Activated CD8-positive, alpha-beta T cell treated with anti-CD3 and anti-CD28 coated beads, Interleukin-2, amount 10 ng/mL, durations not matched to agents 7 days and 5 days (primary cell): ENCODE data around the gene FAM210B. TPM values are rescaled to one million over a fixed set of nuclear protein-coding genes. Genes with fewer than 3 reads are reported as not detected.
"Not testable (repeated sequence)": the region's sequence is repeated elsewhere in the genome, so short reads cannot be mapped to it uniquely, and the experiment has no call there.

Experiments used
- ATAC-seq: fragments of 150-1000 bp; cut with Tn5 transposase; one replicate; pipeline ENCODE4 v1.10.0; 2021; ENCODE audit warnings: moderate library complexity
- CTCF ChIA-PET: fragments of 350-600 bp; sonication (Branson Sonifier 250); formaldehyde crosslinking; loops from one replicate; lab custom pipeline; 2021; ENCODE audit warnings: antibody characterized with exemption; lab: Charles Lee
- POLR2A ChIA-PET: fragments of 350-600 bp; sonication (Branson Sonifier 250); formaldehyde crosslinking; loops from one replicate; lab custom pipeline; 2021; ENCODE audit warnings: antibody characterized with exemption; lab: Charles Lee
- DNase-seq: peaks from one replicate; pipeline ENCODE4 v3.0.0-alpha.2; 2020
- H3K27ac Mint-ChIP-seq: one replicate; pipeline ENCODE4 v1.8.0; 2021; ENCODE audit warnings: mild to moderate bottlenecking, mixed read lengths
- H3K27me3 Mint-ChIP-seq: one replicate; pipeline ENCODE4 v1.8.0; 2021; ENCODE audit warnings: low read depth, mixed read lengths
- H3K36me3 Mint-ChIP-seq: one replicate; pipeline ENCODE4 v1.8.0; 2021; ENCODE audit warnings: low read depth, mixed read lengths
- H3K4me1 Mint-ChIP-seq: one replicate; pipeline ENCODE4 v1.8.0; 2021; ENCODE audit warnings: low read depth, mixed read lengths
- H3K4me3 Mint-ChIP-seq: one replicate; pipeline ENCODE4 v1.8.0; 2021; ENCODE audit warnings: mild to moderate bottlenecking, mixed read lengths
- H3K9me3 Mint-ChIP-seq: one replicate; pipeline ENCODE4 v1.8.0; 2022; ENCODE audit warnings: mixed read lengths; ENCODE audit not compliant: insufficient read depth
- total RNA-seq, 2 experiments: library from RNA; stranded (reverse); gene quantifications; one replicate each; pipeline ENCODE4 v1.2.3, GENCODE V29; 2021

Gene FAM210B
- total RNA-seq, 2 experiments from 2014 or later: 5.2 to 5.4 TPM

DNA sequence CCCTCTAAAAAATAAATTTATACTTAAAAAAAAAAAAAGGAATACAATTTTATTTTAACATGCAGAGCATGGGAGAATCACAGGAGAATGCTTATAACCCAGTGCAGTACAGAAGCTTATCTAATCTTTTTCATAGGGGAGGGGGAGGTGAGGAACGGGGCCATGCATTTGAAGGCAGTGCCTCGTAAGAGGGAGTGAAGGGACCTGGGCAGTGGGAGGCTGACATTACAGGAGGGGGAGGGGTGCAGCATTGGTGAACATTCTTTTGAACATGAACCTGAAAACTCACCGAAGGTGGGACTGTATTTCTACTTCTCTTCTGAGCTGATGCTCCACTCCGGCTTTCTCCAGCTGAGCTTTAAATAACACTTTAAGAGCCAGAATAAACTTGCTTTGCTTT lies 23.9 kb downstream of the FAM210B start:
- ATAC-seq: no peak
- Mint-ChIP-seq H3K9me3 (no peaks in the 10 kb centered on the region), H3K4me3 (no peak overlapping the region), H3K27ac (no peak overlapping the region), H3K36me3 (peaks cover 74% of the 10 kb centered on the region), H3K4me1 (peaks cover 55% of the 10 kb centered on the region), H3K27me3 (no peaks in the 10 kb centered on the region)
- no peak for DNase-seq
- CTCF ChIA-PET: interaction anchor here (2.3 kb wide), 1 partner anchor 9 kb away, joined by 9 read pairs; the partner anchor contains the start of genes AURKA and CSTF1
- POLR2A ChIA-PET: interaction anchor here (1.0 kb wide), 1 partner anchor 9 kb away, joined by 3 read pairs; no protein-coding TSS in a partner anchor

DNA sequence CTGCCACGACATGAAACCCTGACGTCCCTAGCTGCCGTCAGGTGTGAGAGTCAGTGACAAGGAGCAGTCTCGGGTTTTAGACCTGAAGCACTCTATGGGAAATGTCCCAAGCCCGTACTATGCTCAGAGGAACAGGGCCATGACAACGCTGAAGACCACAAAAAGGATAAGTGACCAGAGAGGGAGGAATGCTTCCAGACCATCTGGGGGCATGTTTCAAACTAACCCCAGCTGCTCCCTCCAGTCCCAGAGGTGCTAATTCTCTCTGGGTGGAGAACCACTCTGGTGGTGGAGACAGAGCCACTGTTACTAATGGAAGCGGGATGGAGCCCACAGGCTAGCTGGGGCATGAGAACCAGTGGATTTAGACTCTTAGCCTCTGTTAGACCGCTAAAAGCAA lies 24.6 kb downstream of the FAM210B start:
- ChIA-PET POLR2A (no interaction called here), CTCF (interaction anchor here (1.2 kb wide), 1 partner anchor 135 kb away, joined by 3 read pairs; the partner anchor contains the start of gene MC3R)
- Mint-ChIP-seq H3K4me1 (peaks cover 58% of the 10 kb centered on the region), H3K27ac (peak overlapping the region; percentile 28), H3K36me3 (peaks cover 74% of the 10 kb centered on the region), H3K9me3 (no peaks in the 10 kb centered on the region), H3K27me3 (no peaks in the 10 kb centered on the region), H3K4me3 (no peak overlapping the region)
- DNase-seq (no peak), ATAC-seq (no peak)

DNA sequence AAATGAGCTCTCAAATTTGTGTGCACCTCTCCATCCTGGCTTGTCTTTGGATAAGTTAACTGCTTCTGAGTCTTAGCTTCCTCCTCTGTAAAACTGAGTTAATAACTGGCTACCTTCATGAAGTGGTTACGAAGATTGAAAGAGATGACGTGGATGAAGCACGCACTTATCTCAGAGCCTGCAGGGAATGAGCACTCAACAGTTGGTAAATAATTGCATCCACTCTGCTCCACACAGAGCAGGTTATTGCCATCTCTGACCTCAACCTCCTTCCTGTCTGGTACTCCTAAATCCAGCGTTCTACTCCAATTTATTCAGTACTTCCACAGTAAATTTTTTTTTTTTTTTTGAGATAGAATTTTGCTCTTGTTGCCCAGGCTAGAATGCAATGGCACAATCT lies 26.4 kb downstream of the FAM210B start:
- Mint-ChIP-seq H3K27me3 (no peaks in the 10 kb centered on the region), H3K27ac (no peak overlapping the region), H3K9me3 (no peaks in the 10 kb centered on the region), H3K4me3 (no peak overlapping the region), H3K36me3 (peaks cover 78% of the 10 kb centered on the region), H3K4me1 (peaks cover 67% of the 10 kb centered on the region)
- ATAC-seq (no peak), DNase-seq (no peak)
- CTCF ChIA-PET: no interaction called here
- POLR2A ChIA-PET: interaction anchor here (0.8 kb wide), 1 partner anchor 10 kb away, joined by 3 read pairs; no protein-coding TSS in a partner anchor

DNA sequence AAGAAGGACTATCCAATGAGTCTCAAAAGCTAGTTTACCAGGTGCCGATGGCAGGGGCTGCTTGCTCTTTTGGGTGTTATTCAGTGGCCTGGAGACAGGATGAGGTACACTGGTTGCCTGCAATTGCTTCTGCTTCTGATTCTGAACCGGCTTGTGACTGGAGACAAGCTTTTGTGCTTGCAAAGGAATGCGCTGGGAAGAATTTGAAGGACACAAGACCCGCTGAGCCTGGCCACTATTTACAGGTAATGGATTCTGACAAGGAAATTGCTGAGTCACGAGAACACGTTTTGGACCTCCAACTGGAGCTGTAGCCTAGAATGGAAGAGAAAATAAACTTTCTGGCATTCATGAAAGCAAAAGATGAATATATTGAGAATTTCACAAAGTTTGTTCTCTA lies 27.4 kb downstream of the FAM210B start:
- peaks cover 70% of the 10 kb centered on the region for H3K4me1 Mint-ChIP-seq
- H3K4me3 Mint-ChIP-seq: no peak overlapping the region
- H3K36me3 Mint-ChIP-seq: peaks cover 78% of the 10 kb centered on the region
- DNase-seq (no peak), ATAC-seq (no peak)
- ChIA-PET CTCF (interaction anchor here (0.6 to 1.9 kb wide), 2 partner anchors 10 to 12 kb away, joined by 3 to 5 read pairs; no protein-coding TSS in a partner anchor), POLR2A (no interaction called here)
- no peaks in the 10 kb centered on the region for H3K9me3 Mint-ChIP-seq
- H3K27ac Mint-ChIP-seq: no peak overlapping the region
- H3K27me3 Mint-ChIP-seq: no peaks in the 10 kb centered on the region

DNA sequence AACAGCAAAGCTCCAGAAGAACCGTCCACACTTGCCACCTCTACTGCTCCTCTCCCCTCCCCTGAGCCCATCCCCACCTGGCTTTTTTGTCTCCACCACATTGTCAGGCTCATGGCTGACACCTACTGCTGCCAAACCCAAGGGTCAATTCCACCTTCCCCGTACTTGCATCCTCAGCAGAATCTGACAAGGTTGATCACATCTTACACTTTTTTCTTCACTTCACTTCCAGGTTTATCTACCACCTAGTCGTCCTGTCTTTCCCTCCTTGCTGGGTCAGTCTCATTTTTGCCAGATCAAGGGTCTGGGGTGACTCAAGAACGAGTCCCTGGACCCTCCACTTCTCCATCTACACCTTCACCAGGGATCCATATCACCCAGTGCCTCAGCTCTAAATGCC lies 30.1 kb downstream of the FAM210B start:
- DNase-seq (no peak), ATAC-seq (no peak)
- Mint-ChIP-seq H3K27me3 (no peaks in the 10 kb centered on the region), H3K9me3 (no peaks in the 10 kb centered on the region), H3K36me3 (peaks cover 70% of the 10 kb centered on the region), H3K27ac (peak overlapping the region; percentile 57), H3K4me3 (no peak overlapping the region), H3K4me1 (peaks cover 56% of the 10 kb centered on the region)
- POLR2A ChIA-PET: no interaction called here
- CTCF ChIA-PET: no interaction called here

DNA sequence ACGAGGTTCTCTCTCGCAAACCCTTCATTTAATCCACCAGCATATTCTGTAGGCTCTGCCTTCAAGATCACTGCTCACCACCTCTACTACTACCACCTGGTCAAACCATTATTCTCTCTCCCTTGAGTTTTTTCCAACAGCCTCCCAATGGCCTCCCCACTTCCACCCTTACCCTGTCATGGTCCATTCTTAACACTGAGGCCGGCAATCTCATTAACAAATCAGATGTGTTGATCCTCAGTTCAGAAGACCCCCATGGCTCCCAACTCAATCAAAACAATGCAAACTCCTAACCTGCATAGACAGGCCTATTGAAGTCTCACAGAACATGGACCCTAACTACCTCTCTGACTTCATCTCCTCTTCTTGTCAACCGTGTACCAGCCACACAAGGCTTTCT lies 31.0 kb downstream of the FAM210B start:
- no peaks in the 10 kb centered on the region for H3K27me3 Mint-ChIP-seq
- no peaks in the 10 kb centered on the region for H3K9me3 Mint-ChIP-seq

DNA sequence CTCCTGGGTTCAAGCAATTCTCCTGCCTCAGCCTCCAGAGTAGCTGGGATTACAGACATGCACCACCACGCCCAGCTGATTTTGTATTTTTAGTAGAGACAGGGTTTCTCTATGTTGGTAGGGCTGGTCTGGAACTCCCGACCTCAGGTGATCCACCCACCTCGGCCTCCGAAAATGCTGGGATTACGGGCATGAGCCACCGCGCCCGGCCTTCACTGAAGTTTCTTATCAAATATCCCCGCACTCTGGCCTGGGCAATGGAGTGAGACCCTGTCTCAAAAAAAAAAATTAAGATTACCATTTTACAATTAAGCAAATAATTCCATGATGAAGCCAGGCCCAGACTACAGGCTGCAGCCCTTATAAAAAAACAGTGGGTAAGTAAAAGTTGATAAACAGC lies 31.6 kb downstream of the FAM210B start:
- H3K27ac Mint-ChIP-seq, H3K27me3 Mint-ChIP-seq, H3K4me3 Mint-ChIP-seq, H3K9me3 Mint-ChIP-seq, ATAC-seq, DNase-seq, POLR2A ChIA-PET: not testable (repeated sequence)
- CTCF ChIA-PET: interaction anchor here (2.3 kb wide), 1 partner anchor 9 kb away, joined by 9 read pairs; no protein-coding TSS in a partner anchor
- H3K36me3 Mint-ChIP-seq: peaks cover 70% of the 10 kb centered on the region
- peaks cover 60% of the 10 kb centered on the region for H3K4me1 Mint-ChIP-seq

More for the DNA sequence above, 31.0 kb downstream of the FAM210B start:
- DNase-seq (no peak), ATAC-seq (no peak)
- Mint-ChIP-seq H3K36me3 (peaks cover 70% of the 10 kb centered on the region), H3K4me1 (peaks cover 59% of the 10 kb centered on the region), H3K27ac (peak overlapping the region; percentile 57), H3K4me3 (peak overlapping the region; percentile 28)
- ChIA-PET POLR2A (no interaction called here), CTCF (no interaction called here)

DNA sequence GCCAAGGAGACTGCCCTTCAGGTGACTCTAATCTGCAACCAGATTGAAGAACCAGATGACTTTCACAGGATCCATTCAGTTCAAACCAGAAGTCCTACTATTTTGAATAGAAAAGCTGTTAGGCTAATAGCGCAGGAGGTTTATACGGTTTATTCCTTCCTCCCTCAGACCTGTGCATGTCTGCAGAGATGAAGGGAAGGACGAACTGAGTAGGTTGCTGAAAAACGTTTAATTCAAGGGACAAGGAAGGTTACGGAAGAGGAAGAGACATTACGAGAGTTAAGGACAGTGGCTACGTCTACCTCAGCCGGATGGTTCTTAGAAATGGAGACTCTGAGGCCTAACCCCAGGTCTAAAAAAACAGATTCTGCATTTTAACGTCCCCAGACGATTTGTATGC lies 32.3 kb downstream of the FAM210B start:
- Mint-ChIP-seq H3K4me1 (peaks cover 61% of the 10 kb centered on the region), H3K4me3 (no peak overlapping the region), H3K27me3 (no peaks in the 10 kb centered on the region), H3K36me3 (peaks cover 71% of the 10 kb centered on the region), H3K27ac (no peak overlapping the region), H3K9me3 (no peaks in the 10 kb centered on the region)
- DNase-seq (no peak), ATAC-seq (no peak)
- CTCF ChIA-PET: interaction anchor here (2.3 to 2.4 kb wide), 2 partner anchors 9 to 21 kb away, joined by 9 to 12 read pairs; partner anchors contain the start of gene CASS4
- POLR2A ChIA-PET: interaction anchor here (0.9 to 3.2 kb wide), 8 partner anchors 8 to 100 kb away, joined by 3 to 36 read pairs (median 12); partner anchors contain the start of genes CASS4 and RTF2

DNA sequence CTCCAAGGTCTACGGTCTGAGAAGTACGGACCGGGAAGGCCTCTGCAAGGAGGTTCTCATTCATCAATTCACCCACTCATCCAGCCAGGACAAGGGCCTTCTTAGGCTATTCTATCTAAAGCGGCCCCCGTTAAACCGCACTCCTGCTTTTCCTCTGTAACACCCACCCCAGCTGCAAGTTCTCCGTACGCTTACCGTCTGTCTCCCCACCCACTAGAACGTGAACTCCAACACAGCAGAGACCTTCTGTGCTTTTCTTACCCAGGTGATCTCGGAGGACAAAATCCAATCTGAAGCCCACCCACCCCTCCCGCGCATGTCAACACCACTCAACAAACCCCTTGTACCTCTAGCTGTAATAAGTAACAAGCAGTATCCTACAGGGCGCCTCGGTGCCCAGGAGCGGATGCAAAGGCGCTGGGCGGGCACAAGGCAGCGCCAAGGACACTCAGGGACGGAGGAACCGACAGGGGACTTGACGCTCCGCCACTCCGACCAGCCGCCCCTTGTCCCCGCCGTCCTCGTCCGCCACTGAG lies 32.9 kb downstream of the FAM210B start:
- POLR2A ChIA-PET: interaction anchor here (0.6 to 3.2 kb wide), 24 partner anchors 9 to 1014 kb away, joined by 3 to 36 read pairs (median 4); partner anchors contain the start of genes CASS4 and RTF2
- peaks cover 55% of the 10 kb centered on the region for H3K4me1 Mint-ChIP-seq
- peaks cover 69% of the 10 kb centered on the region for H3K36me3 Mint-ChIP-seq
- ATAC-seq (peak; percentile 67), DNase-seq (peak; percentile 28)
- no peak overlapping the region for H3K27ac Mint-ChIP-seq
- H3K4me3 Mint-ChIP-seq: no peak overlapping the region
- no peaks in the 10 kb centered on the region for H3K27me3 Mint-ChIP-seq
- CTCF ChIA-PET: interaction anchor here (1.0 to 2.4 kb wide), 7 partner anchors 10 to 143 kb away, joined by 3 to 12 read pairs (median 3); partner anchors contain the start of genes CASS4, MC3R and RTF2
- no peaks in the 10 kb centered on the region for H3K9me3 Mint-ChIP-seq

DNA sequence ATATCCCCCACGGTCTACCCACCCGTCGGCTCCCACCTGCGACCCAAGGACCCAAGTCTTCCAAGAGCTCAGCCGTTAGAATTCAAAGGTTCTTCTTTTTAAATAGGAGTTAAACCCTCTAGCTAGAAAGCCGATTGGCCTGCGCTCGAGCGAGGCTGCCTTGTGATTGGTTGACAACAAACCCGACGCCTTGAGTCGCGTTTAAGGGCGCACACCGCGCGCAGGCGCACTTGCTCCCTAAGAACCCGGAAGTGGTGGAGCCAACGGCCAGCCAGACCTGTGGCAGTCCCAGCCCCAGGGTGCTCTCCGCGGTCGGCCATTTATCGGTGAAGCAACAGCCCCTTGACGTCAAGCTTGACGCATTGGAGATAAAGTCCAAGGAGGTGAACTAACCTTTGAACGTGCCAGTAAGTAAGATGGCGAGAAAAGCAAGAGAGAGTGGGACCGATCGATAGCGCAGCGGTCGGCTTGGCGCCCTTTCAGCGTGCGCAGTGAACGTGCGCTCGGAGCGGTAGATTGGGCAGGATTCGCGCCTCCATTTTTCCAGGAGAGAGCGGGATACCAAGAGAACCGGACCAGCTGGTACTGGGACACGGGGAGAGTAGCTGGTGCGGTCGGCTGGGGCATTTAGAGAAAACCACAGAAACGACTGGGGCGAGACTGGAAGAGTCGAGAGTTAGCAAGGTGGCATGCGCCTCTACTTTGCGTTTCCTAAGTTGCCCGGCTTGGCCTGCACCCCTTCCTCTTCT lies 33.5 kb downstream of the FAM210B start, which contains the start of the genes AURKA and CSTF1:
Gene AURKA (minus strand): TSS at position 84 of the 749 bp plus-strand sequence. CDS start 4,018 bp downstream, outside the sequence.
Gene CSTF1 (plus strand): TSS at position 514 of the 749 bp plus-strand sequence. CDS start 2,908 bp downstream, outside the sequence.
- H3K9me3 Mint-ChIP-seq: no peaks in the 10 kb centered on the region
- H3K4me3 Mint-ChIP-seq: no peak within 1 kb of the TSS
- H3K36me3 Mint-ChIP-seq: peaks cover 72% of the 10 kb centered on the region
- ATAC-seq (peak; percentile 95), DNase-seq (peak; percentile 99)
- H3K27me3 Mint-ChIP-seq: no peaks in the 10 kb centered on the region
- no peak within 1 kb of the TSS for H3K27ac Mint-ChIP-seq
- POLR2A ChIA-PET: interaction anchor here (0.6 to 3.2 kb wide), 24 partner anchors 10 to 1013 kb away, joined by 3 to 36 read pairs (median 4); partner anchors contain the start of genes CASS4 and RTF2
- peaks cover 58% of the 10 kb centered on the region for H3K4me1 Mint-ChIP-seq
- CTCF ChIA-PET: interaction anchor here (1.0 to 2.4 kb wide), 8 partner anchors 11 to 144 kb away, joined by 3 to 12 read pairs (median 3); partner anchors contain the start of genes CASS4, MC3R and RTF2

DNA sequence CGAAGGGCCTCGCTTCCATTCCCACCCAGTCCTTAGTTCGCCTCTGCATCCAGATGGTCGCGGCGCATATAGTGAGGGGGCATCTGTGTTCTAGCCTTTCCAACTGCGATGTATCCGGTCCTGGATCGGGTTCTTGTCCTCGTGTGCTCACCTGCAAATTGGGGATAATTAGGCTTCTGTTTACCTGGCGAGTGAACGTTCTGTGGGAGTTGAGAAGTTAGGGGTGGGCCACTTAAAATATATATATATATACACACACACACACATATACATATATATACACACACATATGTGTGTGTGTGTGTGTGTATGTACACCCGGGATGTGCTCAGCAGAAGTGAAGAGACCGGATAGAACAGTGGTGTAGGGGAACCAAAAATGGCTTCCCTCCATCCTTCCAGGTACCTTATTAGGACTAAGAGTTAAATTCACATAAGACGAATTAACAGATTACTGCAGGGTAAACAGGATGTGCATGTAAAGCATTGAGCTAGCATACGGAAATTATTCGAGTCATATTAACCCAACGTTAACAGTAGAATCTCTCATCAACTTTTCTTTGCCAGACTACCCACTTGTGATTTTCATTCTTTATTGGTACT lies 34.2 kb downstream of the FAM210B start:
- ATAC-seq (no peak), DNase-seq (no peak)
- H3K4me3 Mint-ChIP-seq: no peak overlapping the region
- ChIA-PET POLR2A (interaction anchor here (0.8 to 3.2 kb wide), 11 partner anchors 14 to 91 kb away, joined by 3 to 36 read pairs (median 6); partner anchors contain the start of genes CASS4 and RTF2), CTCF (interaction anchor here (1.0 to 2.4 kb wide), 7 partner anchors 19 to 145 kb away, joined by 3 to 12 read pairs (median 3); partner anchors contain the start of genes CASS4, MC3R and RTF2)
- no peaks in the 10 kb centered on the region for H3K27me3 Mint-ChIP-seq
- no peak overlapping the region for H3K27ac Mint-ChIP-seq
- peaks cover 55% of the 10 kb centered on the region for H3K4me1 Mint-ChIP-seq
- no peaks in the 10 kb centered on the region for H3K9me3 Mint-ChIP-seq
- peaks cover 74% of the 10 kb centered on the region for H3K36me3 Mint-ChIP-seq
